ENCODE measurements around the gene CELA2B.
"Not testable (repeated sequence)": the region's sequence is repeated elsewhere in the genome, so short reads cannot be mapped to it uniquely, and the experiment has no call there.

Gene CELA2B

GRCh38 chr1:15445390-15446122 is 30.3 kb upstream of the CELA2B start:
- DNase-seq = no peak

DNA sequence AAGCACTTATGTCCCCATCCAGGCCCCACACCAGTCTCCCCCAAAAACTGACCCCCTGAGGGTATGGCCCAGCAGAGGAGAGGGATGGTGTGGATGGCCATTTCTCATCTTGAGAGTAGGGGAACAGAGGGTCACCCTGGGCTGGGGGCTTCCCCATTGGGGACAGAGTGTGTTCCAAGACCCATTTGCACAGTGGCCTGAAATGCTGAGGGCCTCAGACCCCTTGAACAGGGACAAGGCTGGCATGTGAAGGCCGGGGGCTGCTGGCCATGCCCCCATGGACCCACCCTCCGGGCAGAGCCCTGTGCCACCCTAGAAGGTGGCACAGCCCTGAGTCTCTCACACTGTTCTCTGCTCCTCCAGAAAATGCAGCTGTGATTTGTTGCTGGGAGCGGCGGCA is 29.7 kb upstream of the CELA2B start:
- DNase-seq = no peak

DNA sequence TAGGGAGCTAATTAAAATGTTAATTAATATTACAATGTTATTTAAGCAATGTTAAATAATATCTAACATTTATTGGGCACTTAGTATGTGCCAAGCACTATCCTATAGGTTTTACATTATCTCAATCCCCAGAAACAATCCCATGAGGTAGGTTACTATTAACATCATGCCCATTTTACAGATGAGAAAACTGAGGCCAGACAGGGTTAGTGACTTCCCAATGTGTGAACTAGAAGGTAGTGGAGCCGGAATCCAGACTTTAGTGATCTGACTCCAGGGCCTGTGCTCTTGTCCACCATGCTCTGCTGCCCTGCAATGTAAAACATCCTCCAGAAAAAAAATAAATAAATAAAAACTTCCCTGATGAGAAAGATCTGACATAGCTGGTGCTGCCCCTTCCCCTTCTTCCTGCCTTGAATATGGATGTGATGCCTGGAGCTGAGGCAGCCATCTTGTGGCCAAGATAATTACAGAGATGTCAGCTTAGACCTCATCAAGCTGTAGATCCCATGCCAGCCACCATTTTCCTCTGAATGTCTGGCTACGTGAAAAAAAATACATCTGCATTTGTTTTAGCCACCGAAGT is 26.9 kb upstream of the CELA2B start:
- DNase-seq = no peak

DNA sequence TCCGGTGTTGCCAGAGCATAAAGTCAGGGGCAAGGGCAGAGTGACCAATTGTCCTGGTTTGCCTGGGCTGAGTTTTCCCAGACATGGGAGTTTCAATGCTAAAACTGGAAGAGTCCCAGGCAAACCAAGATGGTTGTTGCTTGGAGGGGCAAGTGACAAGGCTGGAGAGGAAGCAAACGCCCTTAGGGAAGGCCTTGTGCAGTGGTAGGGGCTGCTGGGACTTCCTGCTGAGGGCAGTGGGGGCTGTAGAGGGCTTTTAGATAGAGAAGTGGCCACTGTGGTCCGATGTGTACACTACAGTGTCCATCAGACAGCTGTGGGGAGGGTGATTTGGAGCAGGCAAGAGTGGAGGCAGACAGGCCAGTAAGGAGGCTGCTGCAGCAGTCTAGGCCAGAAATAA is 26.3 kb upstream of the CELA2B start:
- no peak for DNase-seq

- no peak for DNase-seq
Observed at GRCh38 chr1:15451014-15451722, 24.7 kb upstream of the CELA2B start.

DNA sequence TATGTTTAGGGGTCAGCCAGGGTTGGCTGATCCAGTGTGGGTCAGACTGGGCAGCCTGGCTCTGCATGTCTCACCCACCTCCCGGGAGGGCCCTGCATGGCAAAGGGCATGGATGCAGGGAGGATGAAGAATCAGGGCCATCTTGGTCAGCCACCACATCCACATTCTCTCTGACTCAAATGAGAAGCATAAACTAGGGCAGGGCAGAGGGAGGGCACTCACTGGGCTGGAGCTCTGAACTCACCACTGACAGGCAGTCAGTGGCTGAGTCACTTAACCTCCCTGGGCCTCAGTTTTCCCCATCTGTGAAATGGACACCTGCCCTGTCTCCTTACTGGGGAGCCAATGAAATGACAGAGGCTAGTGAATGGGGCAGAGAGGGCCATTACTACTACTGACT is 23.7 kb upstream of the CELA2B start:
- no peak for DNase-seq

- no peak for DNase-seq
Observed at GRCh38 chr1:15452866-15453571, 22.9 kb upstream of the CELA2B start.

DNA sequence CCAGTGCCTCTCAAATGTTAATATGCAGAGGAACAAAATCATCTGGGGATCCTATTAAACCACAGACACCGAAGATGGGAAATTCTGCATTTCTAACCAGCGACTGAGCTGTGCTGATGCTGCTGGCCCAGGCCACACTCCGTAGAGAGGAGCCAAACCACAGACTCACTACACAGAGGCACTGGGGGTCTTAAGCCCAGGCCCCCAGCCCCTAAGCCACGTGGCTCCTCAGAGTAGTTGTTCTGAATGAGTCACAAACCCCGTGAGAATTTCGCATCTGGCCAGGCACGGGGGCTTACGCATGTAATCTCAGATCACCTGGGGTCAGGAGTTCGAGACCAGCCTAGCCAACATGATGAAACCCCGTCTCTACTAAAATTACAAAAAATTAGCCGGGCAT is 22.2 kb upstream of the CELA2B start:
- no peak for DNase-seq

GRCh38 chr1:15454256-15454655 is 21.6 kb upstream of the CELA2B start:
- DNase-seq = no peak

DNA sequence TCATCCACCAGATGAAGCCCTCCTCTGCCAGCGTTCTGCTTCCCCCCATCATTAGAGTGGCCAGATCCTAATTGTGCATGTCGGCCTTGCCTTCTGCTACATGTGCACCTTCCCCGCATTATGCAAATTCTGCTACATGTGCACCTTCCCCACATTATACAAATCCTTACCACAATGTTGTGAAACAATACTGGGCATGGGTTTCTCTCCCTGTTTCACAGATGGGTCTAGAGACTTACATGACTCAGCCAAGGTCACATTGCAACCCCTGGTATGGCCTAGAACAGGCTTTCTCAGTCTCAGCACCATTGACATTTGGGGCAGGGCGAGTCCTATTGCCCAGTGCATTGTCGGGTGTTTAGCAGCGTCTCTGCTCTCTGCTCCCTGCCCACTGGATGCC is 20.4 kb upstream of the CELA2B start:
- DNase-seq = no peak

GRCh38 chr1:15456313-15456954 is 19.5 kb upstream of the CELA2B start, which contains the start of gene CELA2A:
Gene CELA2A (plus strand): TSS chr1:15456732. CDS start chr1:15456754, 22 bp downstream.
- DNase-seq = no peak

- no peak for DNase-seq
Observed at GRCh38 chr1:15457585-15457984, 18.3 kb upstream of the CELA2B start.

DNA sequence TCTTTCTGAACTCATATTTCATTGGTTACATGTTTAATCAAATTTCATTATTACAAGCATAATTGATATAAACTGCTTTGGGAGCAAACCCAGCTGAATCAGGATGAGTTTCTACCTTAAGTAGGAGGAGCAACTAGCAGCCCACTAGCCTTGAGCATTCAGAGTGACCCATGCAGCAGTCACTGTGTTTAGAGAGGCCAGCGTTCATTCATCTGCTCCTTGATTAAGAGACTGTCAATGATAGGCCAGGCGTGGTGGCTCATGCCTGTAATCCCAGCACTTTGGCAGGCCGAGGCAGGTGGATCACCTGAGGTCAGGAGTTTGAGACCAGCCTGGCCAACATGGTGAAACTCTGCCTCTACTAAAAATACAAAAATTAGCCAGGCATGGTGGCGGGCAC is 17.5 kb upstream of the CELA2B start:
- not testable (repeated sequence) for DNase-seq

DNA sequence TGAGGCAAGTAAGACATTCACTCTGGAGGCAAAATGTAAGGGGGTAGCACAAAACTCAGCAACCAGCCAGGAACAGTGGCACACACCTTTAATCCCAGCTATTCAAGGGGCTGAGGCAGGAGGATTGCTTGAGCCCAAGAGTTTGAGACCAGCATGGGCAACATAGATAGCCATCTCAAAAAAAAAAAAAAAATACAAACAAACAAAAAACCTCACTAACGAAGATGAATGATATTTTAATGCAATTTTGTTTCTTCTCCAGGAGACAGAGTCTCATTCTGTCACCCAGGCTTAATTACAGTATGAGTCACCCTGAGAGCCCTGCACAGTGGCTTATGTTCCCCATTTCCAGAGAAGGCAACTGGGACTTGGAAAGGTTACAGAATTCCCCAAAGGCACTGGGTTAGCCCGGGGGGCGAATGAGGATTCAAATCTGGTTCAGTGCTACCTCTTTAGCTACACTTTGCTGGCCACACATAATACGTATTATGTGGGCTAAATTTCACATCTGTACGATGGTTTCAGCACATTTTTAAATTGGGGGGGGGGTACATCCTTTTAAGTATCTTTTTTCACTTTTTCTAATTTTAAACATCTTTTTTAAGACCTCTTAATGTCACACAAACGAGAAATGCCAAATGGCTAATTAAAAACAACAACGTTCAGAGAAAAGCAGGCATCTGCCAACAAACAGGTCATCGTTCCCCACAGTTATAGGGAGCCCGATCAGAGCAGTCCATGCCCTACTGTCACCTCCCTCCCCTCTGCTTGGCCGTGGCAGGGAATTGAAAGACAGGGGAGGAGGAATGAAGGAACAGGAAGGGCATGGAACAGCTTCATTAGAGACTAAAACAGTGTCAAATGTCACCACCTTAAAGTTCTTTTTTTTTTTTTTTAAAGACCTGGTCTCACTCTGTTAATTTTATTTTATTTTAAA is 15.9 kb upstream of the CELA2B start:
- no peak for DNase-seq

DNA sequence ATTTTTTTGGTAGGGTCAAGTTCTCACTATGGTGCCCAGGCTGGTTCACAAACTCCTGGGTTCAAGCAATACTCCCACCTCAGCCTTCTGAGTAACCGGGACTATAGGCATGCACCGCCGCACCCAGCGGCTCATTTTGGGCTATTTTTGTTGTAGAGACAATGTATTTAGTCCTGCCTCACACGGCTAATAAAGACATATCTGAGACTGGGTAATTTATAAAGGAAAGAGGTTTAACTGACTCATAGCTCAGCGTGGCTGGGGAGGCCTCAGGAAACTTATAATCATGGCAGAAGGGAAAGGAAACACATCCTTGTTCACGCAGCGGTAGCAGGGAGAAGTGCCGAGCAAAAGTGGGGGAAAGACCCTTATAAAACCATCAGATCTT is 15.2 kb upstream of the CELA2B start:
- no peak for DNase-seq

DNA sequence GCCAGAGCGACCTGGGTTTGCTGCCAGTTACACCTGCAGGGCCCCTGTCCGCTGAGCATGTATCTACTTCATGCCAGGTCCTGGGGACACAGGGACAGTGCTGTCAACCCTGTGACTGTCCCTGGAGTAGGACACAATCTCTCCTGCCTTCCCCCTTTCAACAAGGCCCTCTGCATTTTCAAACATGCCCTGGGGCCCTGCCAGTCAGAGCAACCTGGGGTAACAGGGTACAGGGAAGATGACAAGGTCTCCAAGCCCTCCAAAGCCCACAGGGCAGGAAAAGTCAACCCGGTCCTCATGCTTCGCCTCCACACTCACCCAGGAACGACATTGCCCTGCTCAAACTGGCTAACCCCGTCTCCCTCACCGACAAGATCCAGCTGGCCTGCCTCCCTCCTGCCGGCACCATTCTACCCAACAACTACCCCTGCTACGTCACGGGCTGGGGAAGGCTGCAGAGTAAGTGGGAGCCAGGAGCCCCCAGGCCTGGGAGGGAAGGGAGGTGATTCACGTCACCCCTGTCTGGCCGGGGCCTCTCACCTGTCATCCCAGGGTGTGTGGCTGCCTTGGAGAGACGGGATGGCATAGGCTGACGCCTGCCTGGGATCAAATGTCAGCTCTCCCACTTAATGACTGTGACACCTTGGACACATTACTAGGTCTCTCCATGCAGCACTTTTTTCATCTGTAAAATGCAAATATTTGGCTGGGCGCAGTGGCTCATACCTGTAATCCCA is 12.7 kb upstream of the CELA2B start:
- DNase-seq = not testable (repeated sequence)

DNA sequence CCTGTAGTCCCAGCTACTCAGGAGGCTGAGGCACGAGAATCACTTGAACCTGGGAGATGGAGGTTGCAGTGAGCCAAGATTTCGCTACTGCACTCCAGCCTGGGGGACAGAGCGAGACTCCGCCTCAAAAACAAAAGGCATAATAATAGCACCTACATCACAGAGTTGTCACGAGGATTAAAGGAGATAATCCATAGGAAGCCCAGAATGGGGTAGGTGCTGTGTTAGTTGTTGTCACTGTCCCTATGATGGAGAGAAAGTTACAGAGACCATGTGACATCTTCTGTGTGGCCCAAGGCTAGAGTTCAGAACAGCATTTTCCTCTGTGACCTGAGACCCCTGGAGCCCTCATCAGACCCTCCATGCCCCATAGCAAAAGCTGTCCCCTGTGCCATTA is 12.0 kb upstream of the CELA2B start:
- not testable (repeated sequence) for DNase-seq

GRCh38 chr1:15465674-15466073 is 10.2 kb upstream of the CELA2B start:
- no peak for DNase-seq

GRCh38 chr1:15466955-15467625 is 8.8 kb upstream of the CELA2B start:
- not testable (repeated sequence) for DNase-seq

GRCh38 chr1:15468145-15468544 is 7.8 kb upstream of the CELA2B start:
- DNase-seq = no peak

Measured in CD4-positive, alpha-beta T cell treated with Interleukin-17A for 4 hours (primary cell).